Stimulated activated memory B cell treated with anti-CD40 and anti-IgM and Interleukin-4, amounts not matched to agents 10 μg/mL and 1 μg/mL and 100 μg/mL, for 72 hours (primary cell): Measurements from ENCODE around the gene SPAG9.

ENCODE experiments used
- ATAC-seq: fragments of 150-1000 bp; cut with Tn5 transposase; 2 replicates; pipeline ENCODE4 v1.10.0; 2021
- H3K27ac Mint-ChIP-seq: one replicate; pipeline ENCODE4 v1.8.0; 2022; ENCODE audit warnings: mild to moderate bottlenecking, mixed read lengths
- H3K27me3 Mint-ChIP-seq: one replicate; pipeline ENCODE4 v1.8.0; 2022; ENCODE audit warnings: mixed read lengths
- H3K36me3 Mint-ChIP-seq: one replicate; pipeline ENCODE4 v1.8.0; 2022; ENCODE audit warnings: mixed read lengths
- H3K4me1 Mint-ChIP-seq: one replicate; pipeline ENCODE4 v1.8.0; 2022; ENCODE audit warnings: mixed read lengths
- H3K4me3 Mint-ChIP-seq: one replicate; pipeline ENCODE4 v1.8.0; 2022; ENCODE audit warnings: mild to moderate bottlenecking, moderate library complexity, mixed read lengths
- H3K9me3 Mint-ChIP-seq: one replicate; pipeline ENCODE4 v1.8.0; 2022; ENCODE audit warnings: mixed read lengths

SPAG9 gene

GRCh38 chr17:50925296-50925891 lies 195.3 kb downstream of the SPAG9 start:
- no peak for ATAC-seq
- H3K27ac Mint-ChIP-seq, result no peak overlapping the region
- no peaks in the 10 kb centered on the region for H3K36me3 Mint-ChIP-seq
- no peak overlapping the region for H3K4me3 Mint-ChIP-seq
- no peaks in the 10 kb centered on the region for H3K9me3 Mint-ChIP-seq
- peaks cover 33% of the 10 kb centered on the region for H3K27me3 Mint-ChIP-seq
- H3K4me1 Mint-ChIP-seq, result peaks cover 10% of the 10 kb centered on the region

- Mint-ChIP-seq H3K4me1 (peaks cover 10% of the 10 kb centered on the region), H3K4me3 (no peak overlapping the region), H3K9me3 (no peaks in the 10 kb centered on the region), H3K27ac (no peak overlapping the region), H3K27me3 (peaks cover 27% of the 10 kb centered on the region), H3K36me3 (no peaks in the 10 kb centered on the region)
- no peak for ATAC-seq
Observed at GRCh38 chr17:50924800-50925199, 195.9 kb downstream of the SPAG9 start.

DNA sequence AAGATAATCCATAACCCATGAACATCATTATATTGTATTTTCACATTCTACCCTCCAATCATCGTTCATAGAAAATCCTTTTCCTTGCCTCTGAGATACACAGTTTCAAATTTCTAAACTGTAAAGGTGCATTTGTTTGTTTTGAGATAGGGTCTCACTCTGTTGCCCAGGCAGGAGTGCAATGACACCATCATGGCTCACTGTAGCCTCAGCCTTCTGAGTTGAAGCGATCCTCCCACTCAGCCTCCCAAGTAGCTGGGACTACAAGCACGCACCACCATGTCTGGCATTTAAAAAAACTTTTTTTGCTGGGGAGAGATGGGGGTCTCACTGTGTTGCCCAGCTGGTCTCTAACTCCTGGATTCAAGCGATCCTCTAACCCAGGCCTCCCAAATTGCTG lies 196.4 kb downstream of the SPAG9 start:
- Mint-ChIP-seq H3K9me3 (no peaks in the 10 kb centered on the region), H3K36me3 (no peaks in the 10 kb centered on the region), H3K27ac (no peak overlapping the region), H3K4me1 (peaks cover 11% of the 10 kb centered on the region), H3K4me3 (no peak overlapping the region), H3K27me3 (peaks cover 22% of the 10 kb centered on the region)
- no peak for ATAC-seq

DNA sequence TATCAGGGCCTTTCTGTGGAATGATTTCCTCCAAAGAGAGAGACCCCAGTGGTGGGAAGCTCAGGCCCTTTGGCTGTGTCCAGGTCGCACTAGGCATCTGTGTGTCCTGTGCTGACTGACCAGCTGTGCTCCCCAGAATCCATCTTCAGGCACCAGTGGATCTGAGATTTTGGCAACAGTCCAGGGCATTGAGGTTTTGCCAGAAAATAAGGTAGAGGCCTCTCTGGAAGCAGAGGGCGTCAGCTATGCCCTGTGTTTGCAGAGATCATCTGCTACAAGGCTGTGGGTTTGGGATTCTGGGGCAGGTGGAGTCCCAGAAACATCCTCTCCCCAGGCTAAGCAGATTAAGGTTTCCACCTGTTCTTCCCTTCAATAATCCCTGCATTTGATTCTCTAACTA lies 197.1 kb downstream of the SPAG9 start:
- ATAC-seq, result no peak
- Mint-ChIP-seq H3K27me3 (peaks cover 17% of the 10 kb centered on the region), H3K4me1 (peaks cover 16% of the 10 kb centered on the region), H3K4me3 (no peak overlapping the region), H3K27ac (no peak overlapping the region), H3K36me3 (no peaks in the 10 kb centered on the region), H3K9me3 (no peaks in the 10 kb centered on the region)

DNA sequence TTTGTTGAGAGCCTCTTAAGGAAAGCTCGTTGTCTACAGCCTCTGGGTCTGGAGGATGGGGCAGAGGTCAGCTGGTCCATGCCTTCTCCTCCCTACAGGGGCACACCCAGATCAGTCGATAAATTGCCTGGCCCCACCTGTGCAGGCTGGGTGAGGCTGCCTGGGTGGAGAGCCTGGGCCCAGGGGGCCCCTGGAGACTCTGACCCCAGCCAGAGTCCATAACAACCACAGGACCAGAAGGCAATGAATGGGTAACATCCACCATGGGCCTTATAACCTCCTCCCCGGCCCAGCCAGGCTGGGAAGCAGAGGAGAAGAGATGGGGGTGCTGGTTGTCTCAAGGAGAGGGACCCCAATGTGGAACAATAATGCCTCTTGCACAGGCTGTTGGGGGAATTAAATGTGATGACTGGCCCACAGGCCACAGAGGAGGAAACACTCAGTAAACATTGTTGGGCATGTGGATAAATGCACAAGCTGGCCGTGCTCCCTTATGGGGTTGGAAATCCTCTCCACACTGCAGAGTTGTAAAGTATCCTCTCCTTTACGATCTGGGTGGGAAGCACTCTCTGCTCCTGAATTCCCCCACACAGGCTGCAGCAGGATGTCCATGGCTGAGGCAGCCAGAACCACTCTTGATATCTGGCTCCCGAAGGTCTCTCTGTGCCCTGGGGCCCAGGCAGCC lies 197.8 kb downstream of the SPAG9 start:
- H3K27me3 Mint-ChIP-seq, result peaks cover 9% of the 10 kb centered on the region
- no peak overlapping the region for H3K27ac Mint-ChIP-seq
- no peaks in the 10 kb centered on the region for H3K36me3 Mint-ChIP-seq
- peaks cover 22% of the 10 kb centered on the region for H3K4me1 Mint-ChIP-seq
- H3K4me3 Mint-ChIP-seq, result no peak overlapping the region
- no peak for ATAC-seq
- no peaks in the 10 kb centered on the region for H3K9me3 Mint-ChIP-seq

- Mint-ChIP-seq H3K9me3 (no peaks in the 10 kb centered on the region), H3K27me3 (peaks cover 2% of the 10 kb centered on the region), H3K27ac (no peak overlapping the region), H3K4me3 (no peak overlapping the region), H3K36me3 (no peaks in the 10 kb centered on the region), H3K4me1 (peaks cover 29% of the 10 kb centered on the region)
- no peak for ATAC-seq
Observed at GRCh38 chr17:50922107-50922506, 198.6 kb downstream of the SPAG9 start.

DNA sequence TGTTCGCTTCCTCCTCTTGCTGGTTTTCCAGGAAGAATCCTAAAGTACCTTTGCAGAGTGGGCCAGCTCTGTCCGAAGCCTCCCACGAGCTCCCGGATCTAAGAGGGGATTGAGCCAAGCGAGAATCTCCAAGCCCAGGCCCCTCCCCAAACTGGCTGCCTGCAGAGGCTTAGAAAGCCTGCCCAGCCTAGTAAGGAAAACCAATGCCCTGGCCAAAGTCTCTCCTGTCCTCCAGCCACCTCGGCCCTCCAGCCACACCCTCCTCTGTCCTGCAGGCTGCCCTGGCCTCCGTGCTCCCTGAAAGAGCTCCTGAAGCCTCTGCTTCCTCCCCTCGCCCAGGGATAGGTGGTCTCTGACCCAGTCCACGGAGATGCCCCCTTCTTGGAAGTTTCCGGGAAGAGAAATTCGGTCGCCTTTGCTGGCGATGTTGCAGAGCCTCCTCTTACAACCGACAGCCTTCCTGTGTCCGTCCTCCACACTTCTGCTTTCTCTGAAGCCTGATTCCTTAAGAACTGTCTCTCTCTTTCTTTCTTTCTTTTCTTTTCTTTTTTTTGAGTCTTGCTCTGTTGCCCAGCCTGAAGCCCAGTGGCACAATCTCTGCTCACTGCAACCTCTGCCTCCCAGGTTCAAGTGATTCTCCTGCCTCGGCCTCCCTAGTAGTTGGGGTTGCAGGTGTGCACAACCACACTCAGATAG lies 199.6 kb downstream of the SPAG9 start:
- Mint-ChIP-seq H3K27ac (no peak overlapping the region), H3K27me3 (no peaks in the 10 kb centered on the region), H3K4me1 (peaks cover 29% of the 10 kb centered on the region), H3K9me3 (no peaks in the 10 kb centered on the region), H3K36me3 (no peaks in the 10 kb centered on the region), H3K4me3 (no peak overlapping the region)
- no peak for ATAC-seq

- no peaks in the 10 kb centered on the region for H3K36me3 Mint-ChIP-seq
- H3K4me1 Mint-ChIP-seq, result peaks cover 29% of the 10 kb centered on the region
- H3K4me3 Mint-ChIP-seq, result no peak overlapping the region
- no peak overlapping the region for H3K27ac Mint-ChIP-seq
- ATAC-seq, result no peak
- no peaks in the 10 kb centered on the region for H3K9me3 Mint-ChIP-seq
- H3K27me3 Mint-ChIP-seq, result no peaks in the 10 kb centered on the region
Observed at GRCh38 chr17:50920041-50920410, 200.6 kb downstream of the SPAG9 start.

DNA sequence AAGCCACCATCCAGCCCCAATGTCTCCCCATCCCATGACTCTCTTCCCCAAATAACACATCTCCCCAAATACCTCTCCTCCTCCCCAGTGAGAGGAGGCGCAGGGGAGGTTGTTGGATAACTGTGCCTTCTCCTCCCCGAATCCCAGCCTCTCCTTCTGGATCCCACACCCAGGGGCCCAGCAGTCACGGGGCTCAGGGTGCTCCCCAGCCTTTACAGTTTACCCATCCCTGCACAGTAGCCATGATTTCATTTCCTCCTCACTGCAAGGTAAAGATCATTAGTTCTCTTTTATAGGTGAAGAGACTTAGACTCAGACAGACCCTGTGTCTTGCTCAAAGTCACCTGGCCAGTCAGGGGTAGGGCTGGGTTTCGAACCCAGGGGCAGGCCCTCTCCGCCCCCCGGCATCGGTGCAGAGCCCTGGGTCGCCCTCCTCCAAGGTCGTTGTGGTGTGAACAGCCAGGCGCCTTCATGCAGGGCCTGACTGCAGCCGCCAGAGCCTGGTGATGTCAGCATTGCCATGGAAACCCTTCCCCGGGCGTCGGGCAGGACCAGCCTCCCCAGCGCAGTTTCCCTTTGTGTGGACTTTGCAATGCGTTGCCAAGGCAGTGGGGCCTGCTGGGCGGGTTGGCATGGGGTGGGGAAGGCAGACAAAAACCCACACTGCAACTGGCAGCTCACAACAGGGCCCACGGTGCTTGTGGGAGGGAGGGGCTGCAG lies 201.2 kb downstream of the SPAG9 start:
- ATAC-seq, result peak; percentile 78
- H3K27ac Mint-ChIP-seq, result peak overlapping the region; percentile 77
- no peaks in the 10 kb centered on the region for H3K36me3 Mint-ChIP-seq
- peaks cover 29% of the 10 kb centered on the region for H3K4me1 Mint-ChIP-seq
- peak overlapping the region; percentile 29 for H3K4me3 Mint-ChIP-seq
- no peaks in the 10 kb centered on the region for H3K27me3 Mint-ChIP-seq
- H3K9me3 Mint-ChIP-seq, result no peaks in the 10 kb centered on the region

- Mint-ChIP-seq H3K36me3 (no peaks in the 10 kb centered on the region), H3K4me3 (no peak overlapping the region), H3K27ac (peak overlapping the region; percentile 77), H3K9me3 (no peaks in the 10 kb centered on the region), H3K4me1 (peaks cover 29% of the 10 kb centered on the region), H3K27me3 (no peaks in the 10 kb centered on the region)
- ATAC-seq, result no peak
Observed at GRCh38 chr17:50918933-50919296, 201.8 kb downstream of the SPAG9 start.

- no peaks in the 10 kb centered on the region for H3K27me3 Mint-ChIP-seq
- H3K27ac Mint-ChIP-seq, result peak overlapping the region; percentile 32
- H3K9me3 Mint-ChIP-seq, result no peaks in the 10 kb centered on the region
- ATAC-seq, result no peak
- peaks cover 29% of the 10 kb centered on the region for H3K4me1 Mint-ChIP-seq
- H3K36me3 Mint-ChIP-seq, result no peaks in the 10 kb centered on the region
- peak overlapping the region; percentile 12 for H3K4me3 Mint-ChIP-seq
Observed at GRCh38 chr17:50918071-50918932, 202.4 kb downstream of the SPAG9 start.

GRCh38 chr17:50917418-50917743 lies 203.3 kb downstream of the SPAG9 start:
- peaks cover 29% of the 10 kb centered on the region for H3K4me1 Mint-ChIP-seq
- H3K4me3 Mint-ChIP-seq, result no peak overlapping the region
- peak overlapping the region; percentile 27 for H3K27ac Mint-ChIP-seq

GRCh38 chr17:50916708-50917417 lies 203.8 kb downstream of the SPAG9 start:
- Mint-ChIP-seq H3K36me3 (no peaks in the 10 kb centered on the region), H3K4me3 (no peak overlapping the region), H3K4me1 (peaks cover 29% of the 10 kb centered on the region), H3K9me3 (no peaks in the 10 kb centered on the region), H3K27ac (peak overlapping the region; percentile 27), H3K27me3 (no peaks in the 10 kb centered on the region)
- peak; percentile 7 for ATAC-seq

More at GRCh38 chr17:50917418-50917743, 203.3 kb downstream of the SPAG9 start:
- Mint-ChIP-seq H3K9me3 (no peaks in the 10 kb centered on the region), H3K36me3 (no peaks in the 10 kb centered on the region), H3K27me3 (no peaks in the 10 kb centered on the region)
- peak; percentile 70 for ATAC-seq

- H3K4me1 Mint-ChIP-seq, result peaks cover 29% of the 10 kb centered on the region
- ATAC-seq, result no peak
Observed at GRCh38 chr17:50916026-50916707, 204.5 kb downstream of the SPAG9 start.

More at GRCh38 chr17:50916026-50916707, 204.5 kb downstream of the SPAG9 start:
- Mint-ChIP-seq H3K4me3 (no peak overlapping the region), H3K27ac (no peak overlapping the region), H3K9me3 (no peaks in the 10 kb centered on the region), H3K36me3 (no peaks in the 10 kb centered on the region), H3K27me3 (no peaks in the 10 kb centered on the region)
